Measurements from ENCODE around the gene TMC8. TPM values are rescaled to one million over a fixed set of nuclear protein-coding genes. Genes with fewer than 3 reads are reported as not detected.

TMC8 gene
- total RNA-seq, 1 donor from 2014 or later = 1.2 TPM

DNA sequence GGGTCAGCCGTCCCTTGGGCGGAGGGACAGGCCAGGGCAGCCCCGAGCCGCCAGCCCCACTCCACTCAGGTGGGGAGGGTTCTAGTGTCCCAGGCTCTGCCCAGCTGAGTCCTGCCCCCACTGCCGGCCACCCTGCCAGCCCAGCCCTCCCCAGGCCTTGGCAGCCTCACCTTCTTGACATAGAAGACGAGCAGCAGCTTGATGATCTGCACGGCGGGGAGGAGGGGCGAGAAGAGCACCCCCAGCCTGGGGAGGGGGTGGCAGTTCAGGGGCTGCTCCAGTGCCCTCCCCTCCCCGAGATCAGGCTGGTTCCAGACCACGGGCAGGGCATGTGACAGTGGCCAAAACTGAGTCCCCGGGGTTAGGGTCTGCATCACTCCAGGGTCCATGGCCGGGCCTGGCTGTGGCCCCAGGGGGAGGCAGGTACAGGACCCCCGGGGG, 11.8 kb upstream of the TMC8 start:
- Mint-ChIP-seq H3K36me3 (peaks cover 5% of the 10 kb centered on the region), H3K4me3 (no peak overlapping the region), H3K27ac (no peak overlapping the region), H3K4me1 (no peaks in the 10 kb centered on the region), H3K9me3 (no peaks in the 10 kb centered on the region), H3K27me3 (ENCODE audit: low read depth) (no peaks in the 10 kb centered on the region)
- no peak for DNase-seq (ENCODE audit: low spot score in 2 of 2, unreplicated experiment in 2 of 2)
- TF ChIP-seq, protein P1, sequence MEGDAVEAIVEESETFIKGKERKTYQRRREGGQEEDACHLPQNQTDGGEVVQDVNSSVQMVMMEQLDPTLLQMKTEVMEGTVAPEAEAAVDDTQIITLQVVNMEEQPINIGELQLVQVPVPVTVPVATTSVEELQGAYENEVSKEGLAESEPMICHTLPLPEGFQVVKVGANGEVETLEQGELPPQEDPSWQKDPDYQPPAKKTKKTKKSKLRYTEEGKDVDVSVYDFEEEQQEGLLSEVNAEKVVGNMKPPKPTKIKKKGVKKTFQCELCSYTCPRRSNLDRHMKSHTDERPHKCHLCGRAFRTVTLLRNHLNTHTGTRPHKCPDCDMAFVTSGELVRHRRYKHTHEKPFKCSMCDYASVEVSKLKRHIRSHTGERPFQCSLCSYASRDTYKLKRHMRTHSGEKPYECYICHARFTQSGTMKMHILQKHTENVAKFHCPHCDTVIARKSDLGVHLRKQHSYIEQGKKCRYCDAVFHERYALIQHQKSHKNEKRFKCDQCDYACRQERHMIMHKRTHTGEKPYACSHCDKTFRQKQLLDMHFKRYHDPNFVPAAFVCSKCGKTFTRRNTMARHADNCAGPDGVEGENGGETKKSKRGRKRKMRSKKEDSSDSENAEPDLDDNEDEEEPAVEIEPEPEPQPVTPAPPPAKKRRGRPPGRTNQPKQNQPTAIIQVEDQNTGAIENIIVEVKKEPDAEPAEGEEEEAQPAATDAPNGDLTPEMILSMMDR (IDR thresholded peaks at IDR 0.05; ENCODE audit: unreplicated experiment) = no peak

DNA sequence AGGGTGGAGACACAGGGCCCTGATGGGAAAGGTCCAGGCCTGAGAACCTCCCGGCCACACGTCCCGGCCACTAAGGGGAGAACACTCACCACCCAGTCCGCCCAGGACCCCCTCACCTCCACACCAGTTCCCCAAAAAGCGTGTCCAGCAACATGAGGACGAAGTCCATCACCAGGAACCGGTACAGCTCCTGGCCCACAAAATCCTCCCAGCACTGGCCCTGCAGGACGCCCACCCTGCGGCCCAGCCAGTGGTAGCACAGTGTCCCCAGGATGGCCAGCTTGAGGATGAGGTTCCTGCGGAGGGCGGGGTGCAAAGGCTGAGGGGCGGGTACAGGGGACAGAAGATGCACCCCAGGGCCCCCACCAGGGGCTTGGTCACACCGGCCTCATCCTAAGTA, 10.0 kb upstream of the TMC8 start:
- peaks cover 5% of the 10 kb centered on the region for H3K36me3 Mint-ChIP-seq
- no peaks in the 10 kb centered on the region for H3K9me3 Mint-ChIP-seq

DNA sequence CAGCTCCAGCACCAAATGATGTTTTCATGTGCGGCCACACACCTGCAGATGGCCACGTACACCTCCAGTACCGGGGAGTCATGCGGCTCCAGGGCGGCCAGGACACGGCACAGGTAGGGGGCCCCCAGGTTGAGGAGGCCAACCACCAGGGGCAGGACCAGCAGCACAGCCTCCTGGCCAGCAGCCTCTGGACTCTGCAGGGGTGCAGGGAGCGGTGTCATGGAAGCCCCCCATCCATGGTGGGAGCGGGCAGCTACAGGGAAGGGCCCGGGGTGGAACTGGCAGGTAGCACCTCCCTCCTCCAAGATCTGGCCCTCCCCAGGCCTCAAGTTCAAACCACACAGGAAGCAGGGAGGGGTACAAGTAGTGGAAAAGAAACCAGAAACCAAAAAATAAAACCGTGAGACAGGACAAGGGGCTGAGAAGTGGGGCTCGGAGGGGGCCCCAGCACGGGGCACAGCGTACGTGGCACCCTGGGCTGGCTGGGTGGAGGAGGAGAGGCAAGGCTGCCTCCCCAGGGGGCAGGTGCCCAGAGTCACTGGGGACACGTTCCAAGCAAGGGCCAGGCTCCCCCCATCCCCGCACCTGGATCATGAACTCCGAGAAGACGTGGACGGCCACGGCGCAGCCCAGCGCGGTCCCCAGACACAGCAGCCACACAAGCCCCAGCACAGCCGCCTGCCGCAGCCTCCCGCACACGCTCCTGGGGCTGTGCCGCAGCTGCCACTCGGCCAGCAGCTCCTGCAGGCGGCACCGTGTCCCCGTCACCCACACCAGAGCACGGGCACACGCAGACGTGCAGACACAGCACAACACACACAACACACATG, 9.4 kb upstream of the TMC8 start:
- peaks cover 5% of the 10 kb centered on the region for H3K36me3 Mint-ChIP-seq
- no peak for DNase-seq (ENCODE audit: low spot score in 2 of 2, unreplicated experiment in 2 of 2)
- H3K9me3 Mint-ChIP-seq = no peaks in the 10 kb centered on the region
- no peak overlapping the region for H3K27ac Mint-ChIP-seq
- H3K4me3 Mint-ChIP-seq = no peak overlapping the region
- peaks cover 2% of the 10 kb centered on the region for H3K4me1 Mint-ChIP-seq
- TF ChIP-seq, protein P1 (IDR thresholded peaks at IDR 0.05; ENCODE audit: unreplicated experiment) = no peak
- H3K27me3 Mint-ChIP-seq (ENCODE audit: low read depth) = no peaks in the 10 kb centered on the region

More for the DNA sequence above, 10.0 kb upstream of the TMC8 start:
- TF ChIP-seq, protein P1 (IDR thresholded peaks at IDR 0.05; ENCODE audit: unreplicated experiment) = no peak
- H3K4me1 Mint-ChIP-seq = no peaks in the 10 kb centered on the region
- no peak overlapping the region for H3K4me3 Mint-ChIP-seq
- no peak for DNase-seq (ENCODE audit: low spot score in 2 of 2, unreplicated experiment in 2 of 2)
- H3K27ac Mint-ChIP-seq = no peak overlapping the region
- H3K27me3 Mint-ChIP-seq (ENCODE audit: low read depth) = no peaks in the 10 kb centered on the region

DNA sequence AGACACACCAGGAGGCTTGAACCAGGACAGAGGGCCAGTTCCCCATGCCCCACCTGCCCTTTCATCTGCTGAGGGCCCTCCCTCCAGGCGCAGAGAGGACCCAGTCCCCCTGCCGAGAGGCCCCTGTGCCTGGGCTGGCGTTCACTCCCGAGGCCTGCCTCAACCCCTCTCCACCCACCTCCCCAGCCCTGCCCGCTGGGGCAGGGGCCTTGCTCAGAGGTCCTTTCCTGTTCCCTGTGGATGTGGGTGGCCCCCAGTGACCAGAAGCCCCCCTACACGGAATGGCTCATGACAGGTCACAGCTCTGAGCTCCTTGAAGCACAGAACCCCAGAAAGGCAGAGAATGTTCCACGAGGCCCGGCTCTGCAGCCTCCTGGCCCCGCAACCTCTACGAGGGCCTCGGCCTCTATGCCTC, 8.8 kb upstream of the TMC8 start:
- TF ChIP-seq, protein P1 (IDR thresholded peaks at IDR 0.05; ENCODE audit: unreplicated experiment) = no peak
- peaks cover 5% of the 10 kb centered on the region for H3K36me3 Mint-ChIP-seq
- no peak overlapping the region for H3K27ac Mint-ChIP-seq
- H3K9me3 Mint-ChIP-seq = no peaks in the 10 kb centered on the region
- no peak overlapping the region for H3K4me3 Mint-ChIP-seq
- no peaks in the 10 kb centered on the region for H3K27me3 Mint-ChIP-seq (ENCODE audit: low read depth)
- DNase-seq (ENCODE audit: low spot score in 2 of 2, unreplicated experiment in 2 of 2) = no peak
- H3K4me1 Mint-ChIP-seq = peaks cover 5% of the 10 kb centered on the region

DNA sequence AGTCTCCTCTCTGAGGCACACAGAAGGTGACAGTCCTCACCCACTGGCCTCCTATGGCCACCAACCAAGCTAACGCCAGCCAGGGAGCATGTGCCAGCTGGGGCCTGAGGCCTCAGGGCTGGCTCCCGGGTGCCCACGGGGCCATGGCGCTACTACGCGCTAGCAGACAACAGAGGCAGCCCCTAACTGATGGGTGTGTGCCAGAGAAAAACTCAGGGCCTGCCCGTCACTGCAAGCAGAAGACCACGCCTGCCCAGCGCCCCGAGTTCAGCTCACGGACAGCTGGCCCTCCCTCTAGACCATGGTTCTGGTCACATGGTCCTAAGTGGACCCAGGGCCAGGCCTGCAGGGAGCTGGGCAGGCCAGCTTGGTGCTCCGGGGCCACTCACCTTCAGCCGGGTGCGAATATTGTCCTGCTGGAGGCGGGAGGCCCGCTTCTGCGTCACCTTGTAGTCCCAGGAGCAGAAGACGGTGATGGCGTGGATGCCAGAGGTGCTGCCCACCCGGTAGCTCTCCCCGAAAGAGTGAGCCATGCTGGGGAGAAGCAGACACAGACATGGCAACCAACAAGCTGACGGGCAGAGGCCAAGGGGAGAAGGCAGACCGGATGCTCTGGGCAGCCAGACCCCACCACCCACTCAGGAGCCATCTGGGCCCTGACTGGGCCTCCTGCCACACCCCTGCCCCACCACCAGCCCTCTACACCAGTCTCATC, 8.2 kb upstream of the TMC8 start:
- Mint-ChIP-seq H3K4me3 (no peak overlapping the region), H3K36me3 (peaks cover 5% of the 10 kb centered on the region), H3K27ac (no peak overlapping the region), H3K27me3 (ENCODE audit: low read depth) (no peaks in the 10 kb centered on the region), H3K9me3 (no peaks in the 10 kb centered on the region), H3K4me1 (peaks cover 9% of the 10 kb centered on the region)
- TF ChIP-seq, protein P1 (IDR thresholded peaks at IDR 0.05; ENCODE audit: unreplicated experiment) = no peak
- DNase-seq (ENCODE audit: low spot score in 2 of 2, unreplicated experiment in 2 of 2) = no peak
